ENCODE measurements around the gene OSGIN1. TPM values are rescaled to one million over a fixed set of nuclear protein-coding genes. Genes with fewer than 3 reads are reported as not detected.

OSGIN1 gene
- total and polyA plus RNA-seq, 2 of the 8 experiments (the other 6 are each of a cell fraction or from before 2014, with no cell fraction given): 0.58 to 0.76 TPM

DNA sequence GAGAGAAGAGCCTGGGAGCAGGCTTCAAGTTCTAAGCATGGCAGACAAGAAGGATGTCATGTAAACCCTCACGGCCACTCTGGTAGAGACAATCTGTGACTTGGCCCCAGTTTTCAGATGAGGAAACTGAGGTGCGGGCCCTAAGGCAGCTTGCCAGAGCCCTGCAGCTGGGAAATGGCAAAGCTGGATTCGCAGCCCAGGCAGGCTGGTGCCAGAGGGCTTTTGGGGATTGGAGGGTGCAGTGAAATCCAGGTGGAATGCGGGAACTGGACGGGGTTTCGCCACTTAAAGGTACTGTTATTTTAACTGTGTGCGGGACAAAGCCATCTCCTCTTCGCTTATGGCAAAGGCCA, 477 bp upstream of the OSGIN1 start:
- peak; percentile 60; the same call in 1 of the 2 replicates for TF ChIP-seq KDM1A (IDR thresholded peaks at IDR 0.05; ENCODE audit: borderline replicate concordance, low read length)
- no peak for TF ChIP-seq SP2 (IDR thresholded peaks at IDR 0.05; ENCODE audit: low read length)
- H4K20me1 ChIP-seq (replicated peaks in 1 of 2; ENCODE audit: control insufficient read depth in 1 of 2, insufficient read depth in 2 of 2, low read length in 2 of 2): no peaks in the 10 kb centered on the region
- H3K36me3 ChIP-seq (ENCODE audit: control insufficient read depth in 2 of 4, insufficient read depth in 4 of 4, low read length in 3 of 4): no peaks in the 10 kb centered on the region
- peak overlapping the region in 1 of 4 experiments; percentile 47; a peak in 1 of 8 replicates for H3K4me3 ChIP-seq (ENCODE audit: extremely low read depth in 1 of 4, insufficient read depth in 2 of 4, low read depth in 3 of 4, low read length in 4 of 4)
- POLR2A ChIA-PET (ENCODE audit: partially characterized antibody): interaction anchor here (1.4 kb wide), 1 partner anchor 92 kb away, joined by 4 read pairs; no protein-coding TSS in a partner anchor
- H3K27ac ChIP-seq (ENCODE audit: low read depth, low read length): no peak overlapping the region
- H3K9ac ChIP-seq (replicated peaks in 1 of 4; ENCODE audit: extremely low read depth in 1 of 4, low read depth in 3 of 4, low read length in 3 of 4): no peak overlapping the region
- H4K5ac ChIP-seq (ENCODE audit: insufficient read length, low read depth, low read length): no peak overlapping the region
- H3K27me3 ChIP-seq (replicated peaks in 1 of 4; ENCODE audit: control insufficient read depth in 3 of 4, extremely low read depth in 1 of 4, insufficient read depth in 3 of 4, low read length in 3 of 4): no peaks in the 10 kb centered on the region
- H2BK15ac ChIP-seq (ENCODE audit: low read length): no peak overlapping the region
- 92% methylated on average over 8 of the region's 8 CpGs; no CpG with 5 or more reads in 1 of the 2 experiments for WGBS, 2 experiments (ENCODE audit: extremely low coverage in 1 of 2, insufficient coverage in 1 of 2, insufficient read length in 1 of 2, insufficient replicate concordance in 2 of 2, low coverage in 1 of 2, low lambda C conversion rate in 2 of 2, missing lambda C conversion rate in 1 of 2)
- H3K9me3 ChIP-seq (ENCODE audit: insufficient read depth in 2 of 2, low read depth in 1 of 2, low read length in 1 of 2): no peaks in the 10 kb centered on the region
- H3K18ac ChIP-seq (ENCODE audit: extremely low read depth, low read length): no peak overlapping the region
- no peak overlapping the region for H4K8ac ChIP-seq (ENCODE audit: extremely low read depth, insufficient read depth, low read length)
- H3K14ac ChIP-seq (ENCODE audit: insufficient read length): no peak overlapping the region
- CTCF ChIA-PET (ENCODE audit: partially characterized antibody): interaction anchor here (1.5 to 16.0 kb wide), 5 partner anchors 18 to 122 kb away, joined by 3 to 366 read pairs (median 17); partner anchors contain the start of gene SLC38A8
- FAIRE-seq: no peak
- H2BK120ac ChIP-seq (replicated peaks; ENCODE audit: low read depth, low read length): no peak overlapping the region
- no peak overlapping the region for H2BK12ac ChIP-seq (ENCODE audit: low read depth, low read length)
- H3K4me2 ChIP-seq (ENCODE audit: insufficient read depth in 1 of 2, low read depth in 2 of 2, low read length in 2 of 2): no peak overlapping the region
- DNase-seq (ENCODE audit: low read depth in 1 of 2, low spot score in 2 of 2): no peak
- H2BK20ac ChIP-seq (ENCODE audit: low read length): no peak overlapping the region
- no peak overlapping the region for H3K56ac ChIP-seq (replicated peaks; ENCODE audit: insufficient read length, low read depth, low read length)
- no peak overlapping the region for H3K4ac ChIP-seq (replicated peaks; ENCODE audit: insufficient read length, low read depth, low read length)
- no peaks in the 10 kb centered on the region for H3K79me2 ChIP-seq (ENCODE audit: control insufficient read depth in 1 of 2, insufficient read depth in 2 of 2, low read length in 2 of 2)
- H2BK5ac ChIP-seq (ENCODE audit: low read depth, low read length): no peak overlapping the region
- no peak overlapping the region for H2AK5ac ChIP-seq (ENCODE audit: low read depth, low read length)
- no peak overlapping the region for H3K23ac ChIP-seq (ENCODE audit: insufficient read length)
- 0 out of 2 replicates have a peak, but pooled peaks cover 1% of the 10 kb centered on the region for H3K23me2 ChIP-seq (ENCODE audit: low read depth, low read length)
- no peak overlapping the region for H2AFZ ChIP-seq (ENCODE audit: low read length)
- H4K91ac ChIP-seq (replicated peaks; ENCODE audit: insufficient read length, low read length): no peak overlapping the region
- H3K79me1 ChIP-seq (ENCODE audit: low read depth, low read length): no peaks in the 10 kb centered on the region
- H3K4me1 ChIP-seq (replicated peaks in 1 of 4; ENCODE audit: control insufficient read depth in 3 of 4, insufficient read depth in 4 of 4, low read length in 3 of 4): peaks cover 2 to 7% (median 4%) of the 10 kb centered on the region in 4 experiments; a peak in 6 of 7 replicates

Data from H1 (cell line).